HepG2 (cell line): Measurements from ENCODE around the gene MIX23. TPM values are rescaled to one million over a fixed set of nuclear protein-coding genes. Genes with fewer than 3 reads are reported as not detected.

Experiments
- ATAC-seq: fragments of 200-7000 bp; cut with Tn5 transposase; 3 replicates; pipeline ENCODE4 v1.9.1; 2020; ENCODE audit warnings: mild to moderate bottlenecking, moderate library complexity
- BruUV-seq: library from RNA; stranded (reverse); fragments of 400-500 nt; replicated peaks from 2 replicates; lab custom pipeline; 2021; lab: Mats Ljungman, UMichigan
- CTCF ChIA-PET: fragments of 300-600 bp; formaldehyde crosslinking; extraction: SDS; loops from one replicate; lab custom pipeline; 2021; ENCODE audit warnings: low total read pairs, inconsistent platforms, low intra/inter-chr PET ratio; lab: Yijun Ruan, JAX
- POLR2A ChIA-PET: fragments of 350-600 bp; sonication (Branson Sonifier 250); formaldehyde crosslinking; loops from one replicate; lab custom pipeline; 2020; ENCODE audit warnings: antibody characterized with exemption, inconsistent platforms; lab: Yijun Ruan, JAX
- DNase-seq: peaks from one replicate; pipeline ENCODE4 v3.0.0-alpha.2; 2015; ENCODE audit warnings: low spot score
- FAIRE-seq: peaks from 3 replicates; lab custom pipeline; 2011; peaks lifted over from hg19 to GRCh38; lab: Jason Lieb, UNC
- H2AFZ ChIP-seq: one replicate; pipeline ENCODE4 v1.6.1; 2011; ENCODE audit warnings: low read length, inconsistent platforms
- H3K27ac ChIP-seq: fragments of 300-600 bp; 3 replicates; pipeline ENCODE4 v1.8.0; 2011; ENCODE audit warnings: mixed run types, mild to moderate bottlenecking, mixed read lengths, low read length, inconsistent platforms; ENCODE audit not compliant: insufficient read depth; ENCODE audit errors: extremely low read length
- H3K27me3 ChIP-seq, 2 experiments: fragments of 200-600 bp in 1 of 2; 2 replicates in 1 of 2; 3 replicates in 1 of 2; pipeline versions ENCODE4 v1.6.0 to v1.8.0; 2011; ENCODE audit warnings: low read length in 2 of 2, mild to moderate bottlenecking in 2 of 2, moderate library complexity in 2 of 2, inconsistent platforms in 1 of 2; ENCODE audit not compliant: insufficient read depth in 2 of 2, control insufficient read depth in 1 of 2
- H3K36me3 ChIP-seq, 2 experiments: fragments of 200-600 bp in 1 of 2; replicated peaks in 1 of 2; 2 replicates in 1 of 2; 3 replicates in 1 of 2; pipeline versions ENCODE4 v1.5.1 to v1.8.0; 2011; ENCODE audit warnings: low read length in 2 of 2, inconsistent platforms in 1 of 2; ENCODE audit not compliant: insufficient read depth in 2 of 2, control insufficient read depth in 1 of 2
- H3K4me1 ChIP-seq: 2 replicates; pipeline ENCODE4 v1.5.1; 2012; ENCODE audit warnings: low read length, inconsistent platforms; ENCODE audit not compliant: insufficient read depth
- H3K4me2 ChIP-seq: 2 replicates; pipeline ENCODE4 v1.6.0; 2011; ENCODE audit warnings: low read depth, low read length, inconsistent platforms
- H3K4me3 ChIP-seq, 3 experiments: fragments of 200-600 bp in 1 of 3; sonication (generic), shearing (Covaris generic) in 1 of 3; replicated peaks in 1 of 3; 2 replicates each; pipeline ENCODE4 v1.5.1; 2011 to 2016; ENCODE audit warnings: low read length in 3 of 3, inconsistent platforms in 2 of 3, low read depth in 2 of 3, mild to moderate bottlenecking in 2 of 3, control low read depth in 1 of 3, mixed read lengths in 1 of 3; ENCODE audit not compliant: insufficient read depth in 1 of 3
- H3K79me2 ChIP-seq: one replicate; pipeline ENCODE4 v1.6.1; 2011; ENCODE audit warnings: low read length, inconsistent platforms; ENCODE audit not compliant: insufficient read depth
- H3K9ac ChIP-seq: 2 replicates; pipeline ENCODE4 v1.6.0; 2011; ENCODE audit warnings: mild to moderate bottlenecking, low read depth, low read length, inconsistent platforms; ENCODE audit not compliant: insufficient read depth
- H3K9me3 ChIP-seq: 2 replicates; pipeline ENCODE4 v1.5.1; 2012; ENCODE audit warnings: mild to moderate bottlenecking, low read length
- H4K20me1 ChIP-seq: 2 replicates; pipeline ENCODE4 v1.6.0; 2011; ENCODE audit warnings: inconsistent platforms, mild to moderate bottlenecking, low read length, moderate library complexity; ENCODE audit not compliant: insufficient read depth
- FOXA1 ChIP-seq, 2 experiments: fragments of 450-650 bp in 1 of 2; sonication (generic) in 1 of 2; formaldehyde crosslinking in 1 of 2; IDR thresholded peaks; 2 replicates each; pipeline versions ENCODE4 v1.4.0 to v1.6.1; 2016 to 2020; ENCODE audit warnings: missing genetic modification reagents in 1 of 2
- WGBS: methylation state at CpG from one replicate; pipeline ENCODE4 v1.1.6; 2017; ENCODE audit warnings: low lambda C conversion rate; 5-methylcytosine and 5-hydroxymethylcytosine counted together
- in situ Hi-C: cut with HindIII; loops from 2 replicates; pipeline ENCODE4 v1.10.0; 2017; ENCODE audit warnings: low pct_unique_long_range_greater_than_20kb; ENCODE audit not compliant: extremely low pct_ligation_motif_present
- intact Hi-C: fragments of 100-400 bp; cut with micrococcal nuclease; formaldehyde crosslinking; loops from one replicate; pipeline ENCODE4 v1.10.0; 2022; ENCODE audit not compliant: unreplicated experiment
- polyA plus RNA-seq, 8 experiments: library from polyadenylated mRNA; depleted of rRNA in 3 of 8; stranded (reverse) in 7 of 8; unstranded in 1 of 8; fragments of >200 nt; fragmentation: Illumina TruSeq in 4 of 8; extraction: Trizol in 4 of 8; gene quantifications; 2 replicates each; pipeline versions ENCODE4 v1.2.1 to v1.2.3, GENCODE V29; 2011 to 2016; ENCODE audit warnings: low read depth in 4 of 8, missing spikeins in 1 of 8, mixed read lengths in 1 of 8; ENCODE audit not compliant: insufficient read depth in 1 of 8
- total RNA-seq, 5 experiments: library from RNA; depleted of rRNA; stranded (reverse); fragments of >200 nt; fragmentation: Illumina TruSeq; extraction: Trizol; gene quantifications; 2 replicates each; pipeline ENCODE4 v1.2.3, GENCODE V29; 2016; ENCODE audit warnings: low read depth in 1 of 5
- TF ChIP-seq, protein P1 (sequence below): sonication (generic); formaldehyde crosslinking; conservative IDR thresholded peaks from 2 replicates; pipeline ENCODE4 v1.4.0; 2020; ENCODE audit warnings: missing genetic modification reagents
- TF ChIP-seq, protein P2 (sequence below): IDR thresholded peaks from 2 replicates; pipeline ENCODE4 v1.6.1; 2016; ENCODE audit warnings: control low read depth

Gene MIX23
- total and polyA plus RNA-seq, 2 of the 13 experiments (the other 11 are each of a cell fraction or from before 2014, with no cell fraction given), result 20.0 to 152 TPM

- DNase-seq (no peak), FAIRE-seq (no peak), ATAC-seq (no peak)
- Histone ChIP-seq H3K4me1 (peaks cover 6% of the 10 kb centered on the region; the same call in 1 of the 2 replicates), H3K27ac (no peak overlapping the region), H2AFZ (no peak overlapping the region), H3K4me3 (no peak overlapping the region), H3K9ac (no peak overlapping the region), H3K79me2 (no peaks in the 10 kb centered on the region), H3K27me3 (peaks cover 0 to 6% of the 10 kb centered on the region in 2 experiments; a peak in 1 of 5 replicates), H3K4me2 (no peak overlapping the region), H3K36me3 (no peaks in the 10 kb centered on the region), H3K9me3 (peaks cover 7% of the 10 kb centered on the region; the same call in 1 of the 2 replicates), H4K20me1 (no peaks in the 10 kb centered on the region)
- 29% methylated on average over 5 of the region's 5 CpGs for WGBS
- CTCF ChIA-PET, result no interaction called here
- no TSS peak for BruUV-seq
- intact Hi-C loops, result no loop called here
- POLR2A ChIA-PET, result no interaction called here
- in situ Hi-C loops, result no loop called here
- TF ChIP-seq, protein P1, sequence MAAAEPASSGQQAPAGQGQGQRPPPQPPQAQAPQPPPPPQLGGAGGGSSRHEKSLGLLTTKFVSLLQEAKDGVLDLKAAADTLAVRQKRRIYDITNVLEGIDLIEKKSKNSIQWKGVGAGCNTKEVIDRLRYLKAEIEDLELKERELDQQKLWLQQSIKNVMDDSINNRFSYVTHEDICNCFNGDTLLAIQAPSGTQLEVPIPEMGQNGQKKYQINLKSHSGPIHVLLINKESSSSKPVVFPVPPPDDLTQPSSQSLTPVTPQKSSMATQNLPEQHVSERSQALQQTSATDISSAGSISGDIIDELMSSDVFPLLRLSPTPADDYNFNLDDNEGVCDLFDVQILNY (CRISPR knock-in tag), result no peak
- TF ChIP-seq, protein P2, sequence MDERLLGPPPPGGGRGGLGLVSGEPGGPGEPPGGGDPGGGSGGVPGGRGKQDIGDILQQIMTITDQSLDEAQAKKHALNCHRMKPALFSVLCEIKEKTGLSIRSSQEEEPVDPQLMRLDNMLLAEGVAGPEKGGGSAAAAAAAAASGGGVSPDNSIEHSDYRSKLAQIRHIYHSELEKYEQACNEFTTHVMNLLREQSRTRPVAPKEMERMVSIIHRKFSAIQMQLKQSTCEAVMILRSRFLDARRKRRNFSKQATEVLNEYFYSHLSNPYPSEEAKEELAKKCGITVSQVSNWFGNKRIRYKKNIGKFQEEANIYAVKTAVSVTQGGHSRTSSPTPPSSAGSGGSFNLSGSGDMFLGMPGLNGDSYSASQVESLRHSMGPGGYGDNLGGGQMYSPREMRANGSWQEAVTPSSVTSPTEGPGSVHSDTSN (CRISPR knock-in tag), result 0 out of 2 replicates have a peak, but pooled peaks have one; percentile 32
- peak; percentile 69; the same call in 1 of the 2 replicates for TF ChIP-seq FOXA1 (IDR thresholded peaks at IDR 0.05)
- TF ChIP-seq FOXA1 (CRISPR knock-in tag; IDR thresholded peaks at IDR 0.05), result no peak
Observed at GRCh38 chr3:122322095-122323075, 60.6 kb downstream of the MIX23 start.
